HL-60 (cell line): ENCODE results near the gene PGLYRP4.

Source experiments
- DNase-seq, 2 experiments: peaks; one replicate each; pipeline ENCODE4 v3.0.0-alpha.2; 2010 to 2020; ENCODE audit warnings: low read depth in 1 of 2, low spot score in 1 of 2
- H3K27ac ChIP-seq: fragments of 250-450 bp; sonication (Bioruptor Pico); replicated peaks from 2 replicates; pipeline ENCODE4 v1.5.1; 2020; ENCODE audit warnings: mild to moderate bottlenecking, moderate library complexity
- H3K27me3 ChIP-seq: fragments of 250-450 bp; sonication (Bioruptor Pico); 2 replicates; pipeline ENCODE4 v1.5.1; 2021; ENCODE audit warnings: mild to moderate bottlenecking, moderate library complexity; ENCODE audit not compliant: insufficient read depth, poor library complexity, severe bottlenecking
- H3K4me3 ChIP-seq: replicated peaks from 2 replicates; pipeline ENCODE4 v1.5.1; 2011; ENCODE audit warnings: mild to moderate bottlenecking, control low read depth, low read length; ENCODE audit not compliant: insufficient read depth
- GABPA ChIP-seq: IDR thresholded peaks from 2 replicates; pipeline ENCODE4 v1.6.1; 2012; ENCODE audit warnings: low read depth
- POLR2AphosphoS5 ChIP-seq: IDR thresholded peaks from 2 replicates; pipeline ENCODE4 v1.6.1; 2012; ENCODE audit warnings: low read depth
- REST ChIP-seq: IDR thresholded peaks from 2 replicates; pipeline ENCODE4 v1.6.1; 2012; ENCODE audit warnings: low read depth; ENCODE audit not compliant: insufficient replicate concordance
- SPI1 ChIP-seq: IDR thresholded peaks from 2 replicates; pipeline ENCODE4 v1.6.1; 2012; ENCODE audit warnings: low read depth, mild to moderate bottlenecking, borderline replicate concordance
- TF ChIP-seq, protein P1 (sequence below): IDR thresholded peaks from one replicate; pipeline ENCODE4 v1.5.1; 2011; ENCODE audit warnings: low read length, control low read depth, inconsistent platforms; ENCODE audit not compliant: insufficient read depth

The PGLYRP4 gene

DNA sequence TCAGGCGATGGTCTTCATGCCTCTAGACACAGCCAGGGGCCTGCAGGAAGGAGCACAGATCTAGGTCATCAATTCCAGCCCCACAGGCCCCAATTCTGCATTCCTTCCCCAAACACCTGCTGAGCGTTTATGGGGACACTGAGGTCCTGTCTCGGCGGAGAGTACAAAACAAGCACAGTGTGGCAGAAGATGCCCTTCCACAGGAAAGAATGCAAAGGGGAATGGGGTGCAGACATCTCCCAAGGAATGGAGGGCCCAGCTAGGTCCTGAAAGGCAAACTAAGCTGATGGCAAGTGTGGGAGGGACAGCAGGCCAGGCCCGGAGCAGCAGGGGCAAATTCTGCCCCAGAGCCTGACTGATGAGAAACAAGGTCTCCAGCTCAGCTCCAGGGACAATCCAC is 45.8 kb upstream of the PGLYRP4 start:
- TF ChIP-seq POLR2AphosphoS5 (no peak), REST (no peak), SPI1 (no peak), GABPA (no peak)
- TF ChIP-seq, protein P1, sequence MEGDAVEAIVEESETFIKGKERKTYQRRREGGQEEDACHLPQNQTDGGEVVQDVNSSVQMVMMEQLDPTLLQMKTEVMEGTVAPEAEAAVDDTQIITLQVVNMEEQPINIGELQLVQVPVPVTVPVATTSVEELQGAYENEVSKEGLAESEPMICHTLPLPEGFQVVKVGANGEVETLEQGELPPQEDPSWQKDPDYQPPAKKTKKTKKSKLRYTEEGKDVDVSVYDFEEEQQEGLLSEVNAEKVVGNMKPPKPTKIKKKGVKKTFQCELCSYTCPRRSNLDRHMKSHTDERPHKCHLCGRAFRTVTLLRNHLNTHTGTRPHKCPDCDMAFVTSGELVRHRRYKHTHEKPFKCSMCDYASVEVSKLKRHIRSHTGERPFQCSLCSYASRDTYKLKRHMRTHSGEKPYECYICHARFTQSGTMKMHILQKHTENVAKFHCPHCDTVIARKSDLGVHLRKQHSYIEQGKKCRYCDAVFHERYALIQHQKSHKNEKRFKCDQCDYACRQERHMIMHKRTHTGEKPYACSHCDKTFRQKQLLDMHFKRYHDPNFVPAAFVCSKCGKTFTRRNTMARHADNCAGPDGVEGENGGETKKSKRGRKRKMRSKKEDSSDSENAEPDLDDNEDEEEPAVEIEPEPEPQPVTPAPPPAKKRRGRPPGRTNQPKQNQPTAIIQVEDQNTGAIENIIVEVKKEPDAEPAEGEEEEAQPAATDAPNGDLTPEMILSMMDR, result no peak
- no peak for DNase-seq
- Histone ChIP-seq H3K27me3 (no peaks in the 10 kb centered on the region), H3K4me3 (no peak overlapping the region), H3K27ac (peak overlapping the region; percentile 11; the same call in 1 of the 2 replicates)

GRCh38 chr1:153393926-153394325 is 45.3 kb upstream of the PGLYRP4 start:
- no peak for TF ChIP-seq POLR2AphosphoS5
- no peak for TF ChIP-seq REST
- peak in 1 of 2 experiments; percentile 66 for DNase-seq
- Histone ChIP-seq H3K4me3 (no peak overlapping the region), H3K27ac (peak overlapping the region; percentile 28; the same call in 1 of the 2 replicates), H3K27me3 (no peaks in the 10 kb centered on the region)

DNA sequence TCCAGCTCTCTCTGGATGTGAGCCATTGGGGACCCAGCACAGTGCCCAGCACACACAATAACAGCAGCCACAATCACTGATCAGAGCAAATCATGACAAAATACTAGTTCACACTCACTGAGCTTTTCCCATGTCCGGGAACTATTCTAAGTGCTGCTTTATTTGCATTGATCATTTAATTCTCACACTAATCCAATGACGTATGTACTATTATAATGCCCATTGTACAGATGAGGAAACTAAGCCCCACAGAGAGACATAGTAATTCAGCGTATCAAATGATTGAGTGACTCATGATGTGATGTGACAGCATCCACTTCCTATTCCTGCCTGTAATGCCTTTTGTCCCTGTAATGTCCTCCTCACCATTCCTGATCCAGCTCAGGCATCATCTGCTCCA is 44.2 kb upstream of the PGLYRP4 start:
- Histone ChIP-seq H3K4me3 (no peak overlapping the region), H3K27ac (no peak overlapping the region; the same call in 1 of the 2 replicates), H3K27me3 (no peaks in the 10 kb centered on the region)
- TF ChIP-seq GABPA (no peak), SPI1 (no peak), REST (no peak), POLR2AphosphoS5 (no peak)
- TF ChIP-seq, protein P1, result no peak
- DNase-seq, result no peak

DNA sequence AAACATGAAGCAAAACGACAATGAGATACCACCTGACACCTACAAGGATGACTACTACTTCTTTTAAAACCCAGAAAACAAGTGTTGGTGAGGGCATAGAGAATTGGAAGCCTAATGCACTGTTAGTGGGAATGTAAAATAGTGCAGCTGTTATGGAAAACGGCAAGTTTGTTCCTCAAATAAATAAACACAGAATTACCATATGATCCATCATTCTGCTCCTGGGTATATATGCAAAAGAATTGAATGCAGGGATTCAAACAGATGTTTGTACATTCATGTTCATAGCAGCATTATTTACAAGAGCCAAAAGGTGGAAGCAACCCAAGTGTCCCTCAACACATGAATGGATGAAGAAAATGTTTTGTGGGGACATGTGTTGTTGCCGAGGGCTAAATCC is 43.6 kb upstream of the PGLYRP4 start:
- TF ChIP-seq POLR2AphosphoS5, result no peak
- TF ChIP-seq SPI1, result no peak
- TF ChIP-seq REST, result no peak
- no peak for TF ChIP-seq GABPA
- TF ChIP-seq, protein P1, result no peak
- H3K4me3 ChIP-seq, result no peak overlapping the region
- H3K27ac ChIP-seq, result peak overlapping the region; percentile 88; the same call in 1 of the 2 replicates
- DNase-seq, result no peak
- no peaks in the 10 kb centered on the region for H3K27me3 ChIP-seq
